ENCODE data around the gene AFAP1. TPM values are rescaled to one million over a fixed set of nuclear protein-coding genes. Genes with fewer than 3 reads are reported as not detected.

AFAP1 gene
- total and polyA plus RNA-seq, 2 of the 4 experiments (the other 2 are of a cell fraction): 48.2 to 80.9 TPM

GRCh38 chr4:7725951-7726350, 213.7 kb downstream of the AFAP1 start:
- CTCF ChIA-PET: no interaction called here
- TF ChIP-seq SMC3 (IDR thresholded peaks at IDR 0.05; ENCODE audit: low read depth, low read length): no peak
- TF ChIP-seq MAFK (IDR thresholded peaks at IDR 0.05; ENCODE audit: low read depth, low read length): no peak
- peak; percentile 76 for TF ChIP-seq USF2 (IDR thresholded peaks at IDR 0.05; ENCODE audit: low read depth, low read length)
- Histone ChIP-seq H2BK20ac (ENCODE audit: low read depth, low read length) (no peak overlapping the region), H2BK5ac (ENCODE audit: low read depth, low read length, poor library complexity, severe bottlenecking) (no peak overlapping the region), H3K18ac (ENCODE audit: low read depth, low read length) (no peak overlapping the region), H2AFZ (replicated peaks; ENCODE audit: low read length, poor library complexity) (peak overlapping the region; percentile 47), H3K9me3 (ENCODE audit: control insufficient read depth, insufficient read depth, low read length) (no peaks in the 10 kb centered on the region), H3K9me1 (ENCODE audit: insufficient read depth, low read length) (no peaks in the 10 kb centered on the region), H2AK9ac (replicated peaks; ENCODE audit: low read depth, low read length, poor library complexity) (no peak overlapping the region), H3K56ac (ENCODE audit: extremely low read depth, insufficient read depth, low read length) (no peak overlapping the region), H3K4me2 (ENCODE audit: low read depth, low read length) (no peak overlapping the region), H3K27me3 (ENCODE audit: control insufficient read depth, insufficient read depth, low read length) (peaks cover 10% of the 10 kb centered on the region), H4K20me1 (ENCODE audit: insufficient read depth, low read length) (no peaks in the 10 kb centered on the region), H3K4ac (ENCODE audit: low read depth, low read length) (no peak overlapping the region), H2BK120ac (ENCODE audit: low read depth, low read length) (no peak overlapping the region), H3K9ac (ENCODE audit: low read depth, low read length) (no peak overlapping the region), H3K23ac (ENCODE audit: low read depth, low read length) (no peak overlapping the region), H3K36me3 (ENCODE audit: control insufficient read depth, insufficient read depth, low read length) (no peaks in the 10 kb centered on the region), H2AK5ac (ENCODE audit: low read depth, low read length) (no peak overlapping the region), H4K5ac (ENCODE audit: low read depth, low read length) (no peak overlapping the region), H3K27ac (ENCODE audit: insufficient read depth, low read length) (no peak overlapping the region), H4K8ac (ENCODE audit: low read depth in 2 of 2, low read length in 2 of 2) (no peak overlapping the region), H3K14ac (replicated peaks; ENCODE audit: low read depth, low read length) (no peak overlapping the region), H4K91ac (ENCODE audit: insufficient read depth, low read depth, low read length) (no peak overlapping the region), H2BK15ac (ENCODE audit: low read depth, low read length) (no peak overlapping the region), H3K4me3 (ENCODE audit: insufficient read depth, low read depth, low read length) (no peak overlapping the region), H3K79me1 (ENCODE audit: low read depth in 1 of 2, low read length in 2 of 2) (no peaks in the 10 kb centered on the region), H3K4me1 (ENCODE audit: control insufficient read depth, insufficient read depth, low read length) (no peaks in the 10 kb centered on the region)
- in situ Hi-C loops (cut with MboI; ENCODE audit: low sequenced_read_pairs) (loop anchor here (10.0 kb wide), 1 partner anchor 531 kb away; the partner anchor contains the start of gene SORCS2), dilution Hi-C loops (cut with HindIII; ENCODE audit: low sequenced_read_pairs, unreplicated experiment) (no loop called here), intact Hi-C loops (cut with micrococcal nuclease) (no loop called here)
- WGBS, 2 experiments (ENCODE audit: extremely low coverage in 2 of 2, insufficient read length in 1 of 2): 40% methylated on average over 1 of the region's 9 CpGs; no CpG with 5 or more reads in 1 of the 2 experiments
- DNase-seq (peak; percentile 55), ATAC-seq (ENCODE audit: low read depth) (no peak)
- POLR2A ChIA-PET (ENCODE audit: unreplicated experiment): no interaction called here
- no TSS peak for BruUV-seq (replicated peaks)

Data from IMR-90 (cell line).